ENCODE results near the gene MYH13. TPM values are rescaled to one million over a fixed set of nuclear protein-coding genes. Genes with fewer than 3 reads are reported as not detected.
A peak's percentile ranks its signal among the peaks of the same experiment; 100 is the strongest.

MYH13 gene
- total RNA-seq, 6 experiments from 2014 or later, result not detected

- Mint-ChIP-seq H3K27me3 (ENCODE audit: insufficient read depth) (peaks cover 10% of the 10 kb centered on the region; the same call in 1 of the 2 replicates), H3K4me3 (no peak overlapping the region), H3K9me3 (peaks cover 4% of the 10 kb centered on the region; the same call in 1 of the 2 replicates), H3K36me3 (ENCODE audit: low read depth) (no peaks in the 10 kb centered on the region), H3K4me1 (ENCODE audit: low read depth) (peaks cover 3% of the 10 kb centered on the region; the same call in 1 of the 2 replicates), H3K27ac (no peak overlapping the region)
- TF ChIP-seq CTCF (IDR thresholded peaks at IDR 0.05), result no peak
- no peak for DNase-seq
Measured at GRCh38 chr17:10370016-10370608, 2.7 kb downstream of the MYH13 start.

- DNase-seq, result no peak
- Mint-ChIP-seq H3K9me3 (peaks cover 4% of the 10 kb centered on the region; the same call in 1 of the 2 replicates), H3K4me1 (ENCODE audit: low read depth) (no peaks in the 10 kb centered on the region), H3K36me3 (ENCODE audit: low read depth) (no peaks in the 10 kb centered on the region), H3K4me3 (no peak overlapping the region), H3K27ac (no peak overlapping the region), H3K27me3 (ENCODE audit: insufficient read depth) (peaks cover 10% of the 10 kb centered on the region; the same call in 1 of the 2 replicates)
- TF ChIP-seq CTCF (IDR thresholded peaks at IDR 0.05), result no peak
Measured at GRCh38 chr17:10369239-10369638, 3.6 kb downstream of the MYH13 start.

GRCh38 chr17:10368561-10368960 is 4.2 kb downstream of the MYH13 start:
- no peak overlapping the region for H3K4me3 Mint-ChIP-seq
- H3K4me1 Mint-ChIP-seq (ENCODE audit: low read depth), result no peaks in the 10 kb centered on the region
- no peaks in the 10 kb centered on the region for H3K36me3 Mint-ChIP-seq (ENCODE audit: low read depth)
- peaks cover 12% of the 10 kb centered on the region; the same call in 1 of the 2 replicates for H3K27me3 Mint-ChIP-seq (ENCODE audit: insufficient read depth)
- peaks cover 4% of the 10 kb centered on the region; the same call in 1 of the 2 replicates for H3K9me3 Mint-ChIP-seq
- DNase-seq, result no peak
- H3K27ac Mint-ChIP-seq, result no peak overlapping the region
- no peak for TF ChIP-seq CTCF (IDR thresholded peaks at IDR 0.05)

- DNase-seq, result no peak
- Mint-ChIP-seq H3K4me1 (ENCODE audit: low read depth) (no peaks in the 10 kb centered on the region), H3K9me3 (peaks cover 4% of the 10 kb centered on the region; the same call in 1 of the 2 replicates), H3K4me3 (no peak overlapping the region), H3K36me3 (ENCODE audit: low read depth) (no peaks in the 10 kb centered on the region), H3K27me3 (ENCODE audit: insufficient read depth) (peaks cover 4% of the 10 kb centered on the region; the same call in 1 of the 2 replicates), H3K27ac (no peak overlapping the region)
- no peak for TF ChIP-seq CTCF (IDR thresholded peaks at IDR 0.05)
Measured at GRCh38 chr17:10360578-10360977, 12.2 kb downstream of the MYH13 start.

- peaks cover 4% of the 10 kb centered on the region; the same call in 1 of the 2 replicates for H3K27me3 Mint-ChIP-seq (ENCODE audit: insufficient read depth)
- H3K27ac Mint-ChIP-seq, result no peak overlapping the region
- no peak overlapping the region for H3K4me3 Mint-ChIP-seq
Measured at GRCh38 chr17:10357768-10358167, 15.0 kb downstream of the MYH13 start.

More at GRCh38 chr17:10357768-10358167, 15.0 kb downstream of the MYH13 start:
- no peak for DNase-seq
- Mint-ChIP-seq H3K9me3 (peaks cover 4% of the 10 kb centered on the region; the same call in 1 of the 2 replicates), H3K4me1 (ENCODE audit: low read depth) (no peaks in the 10 kb centered on the region), H3K36me3 (ENCODE audit: low read depth) (no peaks in the 10 kb centered on the region)
- TF ChIP-seq CTCF (IDR thresholded peaks at IDR 0.05), result peak; percentile 63; the same call in 1 of the 2 replicates
